KMS-11 (cell line): Measurements from ENCODE around the gene RECQL5.

Experiments
- H2AFZ ChIP-seq: fragments of 200-600 bp; sonication (generic); 2 replicates; pipeline ENCODE4 v1.6.1; 2016; ENCODE audit warnings: antibody characterized with exemption, mixed run types, low read depth
- H3K27ac ChIP-seq: fragments of 200-600 bp; sonication (generic); 2 replicates; pipeline ENCODE4 v1.6.1; 2016; ENCODE audit warnings: mild to moderate bottlenecking, mixed run types
- H3K27me3 ChIP-seq: fragments of 200-600 bp; sonication (generic); 2 replicates; pipeline ENCODE4 v1.6.1; 2017; ENCODE audit warnings: mild to moderate bottlenecking, low read depth, mixed run types, moderate library complexity; ENCODE audit not compliant: insufficient read depth
- H3K36me3 ChIP-seq: fragments of 200-600 bp; sonication (generic); 2 replicates; pipeline ENCODE4 v1.6.1; 2017; ENCODE audit warnings: mild to moderate bottlenecking, mixed run types; ENCODE audit not compliant: insufficient read depth
- H3K4me1 ChIP-seq: fragments of 200-600 bp; sonication (generic); 2 replicates; pipeline ENCODE4 v1.6.1; 2016; ENCODE audit warnings: mild to moderate bottlenecking, low read depth, mixed run types; ENCODE audit not compliant: poor library complexity, severe bottlenecking
- H3K4me2 ChIP-seq: fragments of 200-600 bp; sonication (generic); 2 replicates; pipeline ENCODE4 v1.7.0; 2016; ENCODE audit warnings: mild to moderate bottlenecking, mixed run types
- H3K4me3 ChIP-seq: fragments of 200-600 bp; sonication (generic); IDR thresholded peaks from 2 replicates; pipeline ENCODE4 v1.6.1; 2017; ENCODE audit warnings: low read depth, low read length, mixed read lengths; ENCODE audit not compliant: insufficient read depth
- H3K79me2 ChIP-seq: fragments of 200-600 bp; sonication (generic); 2 replicates; pipeline ENCODE4 v1.6.1; 2016; ENCODE audit warnings: low read depth, mixed run types; ENCODE audit not compliant: insufficient read depth
- H3K9ac ChIP-seq: fragments of 200-600 bp; sonication (generic); 2 replicates; pipeline ENCODE4 v1.6.1; 2016; ENCODE audit warnings: mild to moderate bottlenecking, mixed run types
- H4K20me1 ChIP-seq: fragments of 200-600 bp; sonication (generic); 2 replicates; pipeline ENCODE4 v1.6.1; 2016; ENCODE audit warnings: mild to moderate bottlenecking, mixed run types; ENCODE audit not compliant: insufficient read depth
- TF ChIP-seq, protein P1 (sequence below): fragments of 200-600 bp; sonication (generic); conservative IDR thresholded peaks from 2 replicates; pipeline ENCODE4 v1.6.1; 2017; ENCODE audit warnings: low read depth, mild to moderate bottlenecking, antibody characterized with exemption, low read length, moderate library complexity, mixed read lengths

RECQL5 gene

DNA sequence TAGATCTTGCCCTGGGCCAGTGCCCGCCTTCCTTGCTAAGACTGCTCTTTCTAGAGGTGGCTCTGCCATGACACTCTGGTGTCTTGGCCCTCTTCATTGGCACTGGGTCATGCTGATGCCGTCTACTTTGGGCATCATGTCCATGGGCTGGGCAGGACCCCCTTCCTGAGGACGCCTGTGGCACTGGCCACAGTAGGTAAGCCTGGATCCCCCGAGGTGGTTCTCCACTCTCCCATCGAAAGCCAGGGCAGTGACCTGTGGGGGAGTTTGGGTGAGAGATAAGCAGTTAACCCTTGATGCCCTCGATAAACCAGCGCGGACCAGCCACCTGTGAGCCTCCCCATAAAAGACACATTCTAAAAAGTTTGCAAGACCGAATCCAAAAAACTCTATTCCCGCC, 34.3 kb upstream of the RECQL5 start:
- Histone ChIP-seq H3K27ac (no peak overlapping the region), H4K20me1 (no peaks in the 10 kb centered on the region; the same call in 1 of the 2 replicates), H3K4me1 (no peaks in the 10 kb centered on the region), H3K9ac (no peak overlapping the region), H3K36me3 (peaks cover 7% of the 10 kb centered on the region; the same call in 1 of the 2 replicates), H2AFZ (no peak overlapping the region), H3K4me3 (no peak overlapping the region), H3K27me3 (no peaks in the 10 kb centered on the region), H3K4me2 (no peak overlapping the region), H3K79me2 (no peaks in the 10 kb centered on the region)
- TF ChIP-seq, protein P1, sequence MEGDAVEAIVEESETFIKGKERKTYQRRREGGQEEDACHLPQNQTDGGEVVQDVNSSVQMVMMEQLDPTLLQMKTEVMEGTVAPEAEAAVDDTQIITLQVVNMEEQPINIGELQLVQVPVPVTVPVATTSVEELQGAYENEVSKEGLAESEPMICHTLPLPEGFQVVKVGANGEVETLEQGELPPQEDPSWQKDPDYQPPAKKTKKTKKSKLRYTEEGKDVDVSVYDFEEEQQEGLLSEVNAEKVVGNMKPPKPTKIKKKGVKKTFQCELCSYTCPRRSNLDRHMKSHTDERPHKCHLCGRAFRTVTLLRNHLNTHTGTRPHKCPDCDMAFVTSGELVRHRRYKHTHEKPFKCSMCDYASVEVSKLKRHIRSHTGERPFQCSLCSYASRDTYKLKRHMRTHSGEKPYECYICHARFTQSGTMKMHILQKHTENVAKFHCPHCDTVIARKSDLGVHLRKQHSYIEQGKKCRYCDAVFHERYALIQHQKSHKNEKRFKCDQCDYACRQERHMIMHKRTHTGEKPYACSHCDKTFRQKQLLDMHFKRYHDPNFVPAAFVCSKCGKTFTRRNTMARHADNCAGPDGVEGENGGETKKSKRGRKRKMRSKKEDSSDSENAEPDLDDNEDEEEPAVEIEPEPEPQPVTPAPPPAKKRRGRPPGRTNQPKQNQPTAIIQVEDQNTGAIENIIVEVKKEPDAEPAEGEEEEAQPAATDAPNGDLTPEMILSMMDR, result no peak

DNA sequence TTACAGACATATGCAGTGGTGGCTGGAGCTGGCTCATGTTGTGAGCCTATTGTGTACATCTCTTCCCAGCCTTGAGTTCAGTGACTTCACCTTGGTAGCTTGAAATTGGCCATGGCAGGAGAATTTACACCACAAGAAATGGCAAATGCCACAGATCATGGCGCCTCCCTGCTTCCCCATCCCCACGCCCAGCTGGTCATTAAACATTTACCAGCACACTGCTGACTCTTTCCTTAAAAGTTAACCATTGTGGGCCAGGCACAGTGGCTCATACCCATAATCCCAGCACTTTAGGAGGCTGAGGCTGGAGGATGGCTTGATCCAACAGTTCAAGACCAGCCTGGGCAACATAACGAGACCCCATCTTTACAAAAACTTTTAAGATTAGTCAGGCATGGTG, 31.7 kb upstream of the RECQL5 start:
- Histone ChIP-seq H3K4me1 (no peaks in the 10 kb centered on the region), H3K36me3 (peaks cover 7% of the 10 kb centered on the region; the same call in 1 of the 2 replicates), H3K27ac (no peak overlapping the region), H3K27me3 (no peaks in the 10 kb centered on the region), H4K20me1 (no peaks in the 10 kb centered on the region; the same call in 1 of the 2 replicates), H3K79me2 (no peaks in the 10 kb centered on the region), H3K4me3 (no peak overlapping the region), H3K4me2 (no peak overlapping the region), H3K9ac (no peak overlapping the region), H2AFZ (no peak overlapping the region)
- TF ChIP-seq, protein P1, result no peak

DNA sequence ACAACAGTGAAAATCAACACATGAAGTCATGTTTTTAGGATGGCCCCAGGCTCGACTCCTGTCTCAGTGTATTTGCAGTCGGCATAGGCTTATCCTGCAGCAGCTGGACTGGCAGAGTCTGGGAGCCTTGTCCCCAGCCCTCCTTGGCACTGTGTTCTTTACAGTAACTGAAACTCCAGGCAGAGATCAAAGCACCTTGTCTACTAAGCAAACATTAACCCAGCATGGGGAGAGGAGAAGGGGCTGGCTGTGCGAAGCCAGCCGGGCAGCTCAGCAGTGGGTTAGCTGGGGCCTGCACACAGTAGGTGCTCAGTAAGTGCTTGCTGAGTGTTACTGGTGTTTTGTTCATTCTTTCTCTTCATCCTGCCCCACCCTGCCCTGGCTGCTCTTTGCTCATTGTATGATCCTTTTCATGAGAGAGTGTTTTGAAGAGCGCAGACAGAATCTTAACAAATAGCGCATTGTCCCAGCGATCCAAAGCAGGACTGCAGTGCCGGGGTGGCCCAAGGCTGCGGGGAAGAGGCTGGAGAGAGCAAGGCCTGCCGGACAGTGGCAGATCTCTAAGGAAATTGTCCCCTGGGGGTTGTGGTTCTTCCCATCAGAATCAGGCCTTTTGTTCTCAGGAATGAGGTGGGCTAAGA, 30.8 kb upstream of the RECQL5 start:
- Histone ChIP-seq H3K27ac (no peak overlapping the region), H4K20me1 (no peaks in the 10 kb centered on the region; the same call in 1 of the 2 replicates), H3K4me3 (no peak overlapping the region), H3K4me2 (no peak overlapping the region), H3K27me3 (no peaks in the 10 kb centered on the region), H2AFZ (no peak overlapping the region), H3K9ac (no peak overlapping the region), H3K79me2 (no peaks in the 10 kb centered on the region), H3K36me3 (peaks cover 7% of the 10 kb centered on the region; the same call in 1 of the 2 replicates), H3K4me1 (no peaks in the 10 kb centered on the region)
- TF ChIP-seq, protein P1, result no peak

DNA sequence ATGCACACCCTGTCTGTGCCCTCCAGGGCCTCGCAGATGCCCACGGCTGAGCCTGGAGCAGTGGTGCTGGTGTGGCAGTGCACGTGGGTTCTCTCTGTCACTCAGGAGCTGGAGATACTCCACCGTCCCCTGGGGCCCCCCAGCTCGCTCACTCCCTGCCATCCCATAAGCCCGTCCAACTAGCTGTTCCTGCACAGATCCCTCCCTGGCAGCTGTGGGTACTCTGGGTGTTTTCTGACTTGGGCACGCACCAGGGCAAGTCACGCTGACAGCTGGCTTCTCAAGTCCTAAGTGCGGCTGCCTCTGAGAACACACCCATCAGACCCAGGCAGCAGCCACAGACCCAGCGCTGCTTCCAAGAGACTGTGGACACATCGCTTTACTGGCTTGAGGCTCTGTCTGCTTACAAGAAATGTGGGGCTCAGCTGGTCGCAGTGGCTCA, 28.9 kb upstream of the RECQL5 start:
- H3K36me3 ChIP-seq, result peaks cover 7% of the 10 kb centered on the region; the same call in 1 of the 2 replicates
- TF ChIP-seq, protein P1, result no peak
- H3K9ac ChIP-seq, result no peak overlapping the region
- H4K20me1 ChIP-seq, result no peaks in the 10 kb centered on the region; the same call in 1 of the 2 replicates
- H3K27me3 ChIP-seq, result no peaks in the 10 kb centered on the region
- H3K4me2 ChIP-seq, result no peak overlapping the region
- no peak overlapping the region for H2AFZ ChIP-seq
- H3K4me1 ChIP-seq, result no peaks in the 10 kb centered on the region
- H3K79me2 ChIP-seq, result peaks cover 1% of the 10 kb centered on the region; the same call in 1 of the 2 replicates
- no peak overlapping the region for H3K27ac ChIP-seq
- no peak overlapping the region for H3K4me3 ChIP-seq
